Loucy (cell line): ENCODE measurements around the gene NEU3.

Source experiments
- CTCF ChIP-seq: fragments of 200-600 bp; sonication (generic); conservative IDR thresholded peaks from 2 replicates; pipeline ENCODE4 v1.5.1; 2014; ENCODE audit warnings: mild to moderate bottlenecking, antibody characterized with exemption, low read length
- EZH2phosphoT487 ChIP-seq: fragments of 200-600 bp; IDR thresholded peaks from 2 replicates; pipeline ENCODE4 v1.6.1; 2018; ENCODE audit warnings: antibody characterized with exemption, mild to moderate bottlenecking, moderate library complexity, borderline replicate concordance

DNA sequence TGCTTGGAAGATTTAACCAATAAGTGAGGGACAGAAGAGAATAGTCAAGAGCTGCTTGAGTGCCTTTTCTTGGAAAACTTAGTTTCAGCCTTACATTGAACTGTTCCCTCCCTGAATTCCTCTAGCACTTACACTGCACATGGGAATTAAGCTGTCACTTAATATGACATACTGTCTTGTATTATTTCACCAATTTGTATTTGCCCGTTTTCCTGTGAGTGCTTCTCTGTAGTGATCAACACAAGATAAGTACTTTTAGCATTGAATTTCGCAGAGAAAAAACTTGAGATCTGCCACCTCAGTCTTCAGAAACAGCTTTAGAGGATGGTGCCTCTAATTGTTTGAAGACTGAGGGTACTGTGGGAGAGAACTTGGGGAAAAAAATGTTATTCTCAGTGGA is 36.0 kb upstream of the NEU3 start:
- TF ChIP-seq CTCF (no peak), EZH2phosphoT487 (no peak)
